Mesenteric fat pad (tissue), 1 donor: Measurements from ENCODE around the gene CWH43. TPM values are rescaled to one million over a fixed set of nuclear protein-coding genes. Genes with fewer than 3 reads are reported as not detected.
"Not testable (repeated sequence)": the region's sequence is repeated elsewhere in the genome, so short reads cannot be mapped to it uniquely, and the experiment has no call there.

ENCODE experiments used
- DNase-seq: peaks from one replicate; pipeline ENCODE4 v3.0.0-alpha.2; 2020; ENCODE audit warnings: low spot score
- total RNA-seq: library from RNA; stranded (reverse); fragmentation: NEBNext Ultra II Directional; extraction: Animal tissue kit (Norgen Biotek cat#: 25700); gene quantifications from one replicate; pipeline ENCODE4 v1.2.1, GENCODE V29; 2021
- donor health status: DM: yes; HTN: yes; CAD: no.

The CWH43 gene
- total RNA-seq, 1 donor from 2014 or later = not detected

GRCh38 chr4:49096215-49096614, 110.1 kb downstream of the CWH43 start:
- DNase-seq = not testable (repeated sequence)

- not testable (repeated sequence) for DNase-seq
Observed at GRCh38 chr4:49096627-49097026, 110.6 kb downstream of the CWH43 start.

DNA sequence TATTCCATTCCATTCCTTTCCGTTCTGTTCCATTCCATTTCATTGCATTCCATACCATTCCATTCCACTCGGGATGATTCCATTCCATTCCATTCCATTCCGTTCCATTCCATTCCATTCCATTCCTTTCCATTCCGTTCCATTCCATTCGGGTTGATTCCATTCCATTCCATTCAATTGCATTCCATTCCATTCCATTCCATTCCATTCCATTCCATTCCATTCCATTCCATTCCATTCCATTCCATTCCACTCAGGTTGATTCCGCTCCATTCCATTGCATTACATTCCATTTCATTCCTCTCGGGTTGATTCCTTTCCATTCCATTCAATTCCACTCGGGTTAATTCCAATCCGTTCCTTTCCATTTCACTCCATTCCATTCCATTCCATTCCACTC, 111.0 kb downstream of the CWH43 start:
- DNase-seq = not testable (repeated sequence)

DNA sequence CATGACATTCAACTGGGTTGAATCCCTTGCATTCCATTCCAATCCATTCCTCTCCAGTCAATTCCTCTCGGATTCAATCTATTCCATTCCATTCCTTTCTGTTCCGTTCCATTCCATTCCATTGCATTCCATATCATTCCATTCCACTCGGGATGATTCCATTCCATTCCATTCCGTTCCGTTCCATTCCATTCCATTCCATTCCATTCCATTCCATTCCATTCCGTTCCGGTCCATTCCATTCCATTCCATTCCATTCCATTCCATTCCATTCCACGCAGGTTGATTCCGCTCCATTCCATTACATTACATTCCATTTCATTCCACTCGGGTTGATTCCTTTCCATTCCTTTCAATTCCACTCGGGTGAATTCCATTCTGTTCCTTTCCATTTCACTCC, 111.4 kb downstream of the CWH43 start:
- not testable (repeated sequence) for DNase-seq

- DNase-seq = not testable (repeated sequence)
Observed at GRCh38 chr4:49098034-49098759, 112.1 kb downstream of the CWH43 start.

DNA sequence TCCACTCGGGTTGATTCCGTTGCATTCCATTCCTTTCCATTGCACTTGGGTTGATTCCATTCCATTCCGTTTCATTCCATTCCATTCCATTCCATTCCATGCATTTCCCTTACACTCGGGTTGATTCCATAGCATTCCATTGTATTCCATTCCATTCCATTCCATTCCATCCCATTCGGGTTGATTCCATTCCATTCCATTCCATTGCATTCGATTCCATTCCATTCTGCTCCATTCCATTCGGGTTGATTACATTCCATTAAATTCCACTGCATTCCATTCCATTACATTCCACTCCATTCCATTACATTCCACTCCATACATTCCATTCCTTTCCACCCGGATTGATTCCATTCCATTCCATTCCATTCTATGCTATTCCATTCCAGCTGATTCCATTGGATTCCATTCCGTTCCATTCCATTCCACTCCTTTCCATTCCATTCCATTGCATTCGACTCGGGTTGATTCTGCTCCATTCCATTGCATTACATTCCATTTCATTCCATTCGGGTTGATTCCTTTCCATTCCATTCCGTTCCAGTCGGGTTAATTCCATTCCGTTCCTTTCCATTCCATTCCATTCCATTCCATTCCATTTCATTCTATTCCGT, 113.9 kb downstream of the CWH43 start:
- not testable (repeated sequence) for DNase-seq

GRCh38 chr4:49102344-49102898, 116.3 kb downstream of the CWH43 start:
- not testable (repeated sequence) for DNase-seq

GRCh38 chr4:49103436-49104136, 117.5 kb downstream of the CWH43 start:
- not testable (repeated sequence) for DNase-seq

DNA sequence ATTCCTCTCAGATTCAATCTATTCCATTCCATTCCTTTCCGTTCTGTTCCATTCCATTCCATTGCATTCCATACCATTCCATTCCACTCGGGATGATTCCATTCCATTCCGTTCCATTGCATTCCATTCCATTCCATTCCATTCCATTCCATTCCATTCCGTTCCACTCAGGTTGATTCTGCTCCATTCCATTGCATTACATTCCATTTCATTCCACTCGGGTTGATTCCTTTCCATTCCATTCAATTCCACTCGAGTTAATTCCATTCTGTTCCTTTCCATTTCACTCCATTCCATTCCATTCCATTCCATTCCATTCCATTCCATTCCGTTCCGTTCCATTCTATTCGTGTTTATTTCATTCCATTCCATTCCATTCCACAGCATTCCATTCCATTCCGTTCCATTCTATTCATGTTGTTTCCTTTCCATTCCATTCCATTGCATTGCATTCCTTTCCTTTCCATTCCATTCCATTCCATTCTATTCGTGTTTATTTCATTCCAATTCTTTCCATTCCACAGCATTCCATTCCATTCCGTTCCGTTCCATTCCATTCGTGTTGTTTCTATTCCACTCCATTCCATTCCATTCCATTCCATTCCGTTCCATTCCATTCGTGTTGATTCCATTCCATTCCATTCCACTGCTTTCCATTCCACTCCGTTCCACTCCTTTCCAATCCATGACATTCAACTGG, 118.3 kb downstream of the CWH43 start:
- DNase-seq = not testable (repeated sequence)

- not testable (repeated sequence) for DNase-seq
Observed at GRCh38 chr4:49105248-49105904, 119.3 kb downstream of the CWH43 start.

GRCh38 chr4:49107262-49107661, 121.2 kb downstream of the CWH43 start:
- DNase-seq = not testable (repeated sequence)

DNA sequence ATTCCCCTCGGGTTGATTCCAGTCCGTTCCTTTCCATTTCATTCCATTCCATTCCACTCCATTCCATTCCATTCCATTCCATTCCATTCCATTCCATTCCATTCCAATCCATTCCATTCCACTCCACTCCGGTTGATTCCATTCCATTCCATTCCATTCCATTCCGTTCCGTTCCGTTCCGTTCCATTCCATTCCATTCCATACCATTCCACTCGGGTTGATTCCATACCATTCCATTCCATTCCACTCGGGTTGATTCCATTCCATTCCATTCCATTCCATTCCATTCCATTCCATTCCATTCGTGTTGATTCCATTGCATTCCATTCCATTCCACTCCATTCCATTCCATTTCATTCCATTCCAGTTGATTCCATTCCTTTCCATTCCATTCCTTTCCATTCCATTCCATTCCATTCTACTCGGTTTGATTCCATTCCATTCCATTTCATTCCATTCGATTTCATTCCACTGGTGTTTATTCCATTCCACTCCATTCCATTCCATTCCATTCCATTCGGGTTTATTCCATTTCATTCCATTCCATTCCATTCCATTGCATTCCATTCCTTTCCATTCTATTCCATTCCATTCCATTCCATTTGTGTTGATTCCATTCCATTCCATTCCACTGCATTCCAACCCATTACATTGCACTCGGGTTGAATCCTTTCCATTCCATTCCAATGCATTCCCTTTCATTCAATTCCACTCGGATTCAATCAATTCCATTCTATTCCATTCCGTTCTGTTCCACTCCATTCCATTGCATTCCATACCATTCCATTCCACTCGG, 122.3 kb downstream of the CWH43 start:
- not testable (repeated sequence) for DNase-seq

GRCh38 chr4:49109567-49110166, 123.6 kb downstream of the CWH43 start:
- not testable (repeated sequence) for DNase-seq

- not testable (repeated sequence) for DNase-seq
Observed at GRCh38 chr4:49110579-49110978, 124.5 kb downstream of the CWH43 start.

Other genes with a start within 250 kb of the CWH43 start
- gene FRYL, start 206.0 kb upstream of the CWH43 start, total RNA-seq = 53.0 TPM
- gene OCIAD1, start 155.2 kb upstream of the CWH43 start, total RNA-seq = 96.7 TPM
- gene OCIAD2, start 79.5 kb upstream of the CWH43 start, total RNA-seq = 4.5 TPM